ENCODE measurements around the gene RNASE9.

GRCh38 chr14:20556500-20557211 is 4.2 kb downstream of the RNASE9 start:
- no peak for TF ChIP-seq POLR2A (IDR thresholded peaks at IDR 0.05)
- TF ChIP-seq CTCF (IDR thresholded peaks at IDR 0.05 in 4 of 5, conservative IDR thresholded peaks at IDR 0.05 in 1 of 5) = no peak
